Cardiac muscle cell (in vitro differentiated cells and primary cell): ENCODE data around the gene PRKCZ. TPM values are rescaled to one million over a fixed set of nuclear protein-coding genes. Genes with fewer than 3 reads are reported as not detected.

Experiments used
- DNase-seq, 2 donors: peaks; one replicate each; pipeline versions ENCODE4 v3.0.0 to v3.0.0-alpha.2; 2010 to 2017; ENCODE audit warnings: low read depth in 1 of 2, low spot score in 1 of 2
- H3K27ac ChIP-seq: fragments of 200-600 bp; sonication (generic); 2 replicates; pipeline ENCODE4 v1.5.1; 2016
- H3K27me3 ChIP-seq: fragments of 200-600 bp; sonication (generic); 2 replicates; pipeline ENCODE4 v1.6.0; 2016; ENCODE audit warnings: control low read depth
- H3K36me3 ChIP-seq: fragments of 200-600 bp; sonication (generic); 2 replicates; pipeline ENCODE4 v1.5.1; 2016; ENCODE audit warnings: control low read depth
- H3K4me1 ChIP-seq: fragments of 200-600 bp; sonication (generic); 2 replicates; pipeline ENCODE4 v1.8.1; 2017; ENCODE audit warnings: low read depth, mild to moderate bottlenecking, mixed run types
- H3K4me3 ChIP-seq: fragments of 200-600 bp; sonication (generic); 2 replicates; pipeline ENCODE4 v1.5.1; 2016; ENCODE audit warnings: mild to moderate bottlenecking
- H3K9me3 ChIP-seq: fragments of 200-600 bp; sonication (generic); 2 replicates; pipeline ENCODE4 v1.5.1; 2017; ENCODE audit warnings: low read depth, mild to moderate bottlenecking, control low read depth
- CTCF ChIP-seq: IDR thresholded peaks from 2 replicates; pipeline ENCODE4 v1.5.1; 2012; ENCODE audit warnings: low read depth, mild to moderate bottlenecking, low read length
- polyA plus RNA-seq: library from polyadenylated mRNA; unstranded; fragments of >200 nt; fragmentation: Nextera tagmentation; extraction: Ambion mirVana; gene quantifications from 2 replicates; pipeline ENCODE4 v1.2.1, GENCODE V29; 2016
- total RNA-seq: library from RNA; depleted of rRNA; stranded (reverse); fragments of >200 nt; gene quantifications from 2 replicates; pipeline ENCODE4 v1.2.3, GENCODE V29; 2016

Gene PRKCZ
- total and polyA plus RNA-seq, 2 experiments from 2014 or later: 44.6 to 50.9 TPM

GRCh38 chr1:2128189-2128901, 78.1 kb downstream of the PRKCZ start:
- Histone ChIP-seq H3K36me3 (no peaks in the 10 kb centered on the region), H3K9me3 (no peaks in the 10 kb centered on the region)
- DNase-seq: no peak

GRCh38 chr1:2129256-2129943, 79.2 kb downstream of the PRKCZ start:
- H3K4me1 ChIP-seq: peaks cover 30% of the 10 kb centered on the region
- no peak for TF ChIP-seq CTCF
- DNase-seq: no peak
- no peak overlapping the region for H3K4me3 ChIP-seq
- H3K27me3 ChIP-seq: no peaks in the 10 kb centered on the region
- no peaks in the 10 kb centered on the region for H3K9me3 ChIP-seq
- H3K27ac ChIP-seq: peak overlapping the region; percentile 62
- H3K36me3 ChIP-seq: no peaks in the 10 kb centered on the region

More at GRCh38 chr1:2128189-2128901, 78.1 kb downstream of the PRKCZ start:
- Histone ChIP-seq H3K27ac (peak overlapping the region; percentile 62), H3K4me1 (peaks cover 22% of the 10 kb centered on the region), H3K4me3 (no peak overlapping the region), H3K27me3 (no peaks in the 10 kb centered on the region)
- no peak for TF ChIP-seq CTCF

- Histone ChIP-seq H3K4me1 (peaks cover 37% of the 10 kb centered on the region), H3K27ac (no peak overlapping the region), H3K4me3 (no peak overlapping the region), H3K27me3 (no peaks in the 10 kb centered on the region), H3K36me3 (no peaks in the 10 kb centered on the region), H3K9me3 (no peaks in the 10 kb centered on the region)
- no peak for DNase-seq
- TF ChIP-seq CTCF: no peak
These were observed 79.9 kb downstream of the PRKCZ start for GRCh38 chr1:2130156-2130555.

GRCh38 chr1:2130871-2131289, 80.7 kb downstream of the PRKCZ start:
- TF ChIP-seq CTCF: no peak
- Histone ChIP-seq H3K27ac (no peak overlapping the region), H3K9me3 (no peaks in the 10 kb centered on the region), H3K4me1 (peaks cover 42% of the 10 kb centered on the region), H3K27me3 (no peaks in the 10 kb centered on the region), H3K4me3 (no peak overlapping the region), H3K36me3 (no peaks in the 10 kb centered on the region)
- no peak for DNase-seq

- DNase-seq: peak; percentile 64 to 67
- Histone ChIP-seq H3K4me1 (peaks cover 44% of the 10 kb centered on the region), H3K4me3 (peak overlapping the region; percentile 25), H3K27me3 (no peaks in the 10 kb centered on the region), H3K36me3 (no peaks in the 10 kb centered on the region), H3K27ac (peak overlapping the region; percentile 74), H3K9me3 (no peaks in the 10 kb centered on the region)
- TF ChIP-seq CTCF: peak; percentile 60
These were observed 82.2 kb downstream of the PRKCZ start for GRCh38 chr1:2132222-2133038.
